ENCODE results near the gene TMEM107.

Gene TMEM107

GRCh38 chr17:8186787-8187516, 10.8 kb upstream of the TMEM107 start (continued):
- TF ChIP-seq ZNF792 (tag by site-specific recombination; IDR thresholded peaks at IDR 0.05) (peak; percentile 62; the same call in 1 of the 2 replicates), ZEB2 (tag by site-specific recombination; IDR thresholded peaks at IDR 0.05) (peak; percentile 48; the same call in 1 of the 2 replicates), ZBTB20 (tag by site-specific recombination; IDR thresholded peaks at IDR 0.05) (peak; percentile 50; the same call in 1 of the 2 replicates), PRDM2 (tag by site-specific recombination; IDR thresholded peaks at IDR 0.05; ENCODE audit: borderline replicate concordance) (no peak), ZNF174 (tag by site-specific recombination; IDR thresholded peaks at IDR 0.05) (no peak), ZNF335 (tag by site-specific recombination; conservative IDR thresholded peaks at IDR 0.05) (peak; percentile 21; the same call in 1 of the 2 replicates), EGR2 (tag by site-specific recombination; IDR thresholded peaks at IDR 0.05; ENCODE audit: low read depth) (peak; percentile 48), IKZF3 (tag by site-specific recombination; IDR thresholded peaks at IDR 0.05) (peak; percentile 100), ZBTB21 (tag by site-specific recombination; IDR thresholded peaks at IDR 0.05) (peak; percentile 73), PRDM10 (tag by site-specific recombination; IDR thresholded peaks at IDR 0.05) (0 out of 2 replicates have a peak, but pooled peaks have one; percentile 21), ZSCAN23 (tag by site-specific recombination; IDR thresholded peaks at IDR 0.05) (peak; percentile 85; the same call in 1 of the 2 replicates), YY1 (tag by site-specific recombination; IDR thresholded peaks at IDR 0.05) (no peak; the same call in 1 of the 2 replicates), ZSCAN4 (tag by site-specific recombination; IDR thresholded peaks at IDR 0.05) (no peak), KLF9 (tag by site-specific recombination; IDR thresholded peaks at IDR 0.05; ENCODE audit: low read depth) (no peak; the same call in 1 of the 2 replicates), PRDM1 (tag by site-specific recombination; IDR thresholded peaks at IDR 0.05) (peak; percentile 87), ZNF658 (tag by site-specific recombination; IDR thresholded peaks at IDR 0.05) (no peak), ZNF529 (tag by site-specific recombination; IDR thresholded peaks at IDR 0.05; ENCODE audit: insufficient replicate concordance) (peak; percentile 1), KLF10 (tag by site-specific recombination; IDR thresholded peaks at IDR 0.05) (peak; percentile 15), ZNF843 (tag by site-specific recombination; IDR thresholded peaks at IDR 0.05) (peak; percentile 56), ZNF677 (tag by site-specific recombination; IDR thresholded peaks at IDR 0.05) (peak; percentile 64; the same call in 1 of the 2 replicates), ZNF514 (tag by site-specific recombination; IDR thresholded peaks at IDR 0.05) (no peak), ZFHX2 (tag by site-specific recombination; conservative IDR thresholded peaks at IDR 0.05) (peak; percentile 76), MZF1 (tag by site-specific recombination; IDR thresholded peaks at IDR 0.05; ENCODE audit: borderline replicate concordance) (no peak), ZNF148 (tag by site-specific recombination; IDR thresholded peaks at IDR 0.05; ENCODE audit: borderline replicate concordance) (peak; percentile 83; the same call in 1 of the 2 replicates)
- TF ChIP-seq, protein P1, sequence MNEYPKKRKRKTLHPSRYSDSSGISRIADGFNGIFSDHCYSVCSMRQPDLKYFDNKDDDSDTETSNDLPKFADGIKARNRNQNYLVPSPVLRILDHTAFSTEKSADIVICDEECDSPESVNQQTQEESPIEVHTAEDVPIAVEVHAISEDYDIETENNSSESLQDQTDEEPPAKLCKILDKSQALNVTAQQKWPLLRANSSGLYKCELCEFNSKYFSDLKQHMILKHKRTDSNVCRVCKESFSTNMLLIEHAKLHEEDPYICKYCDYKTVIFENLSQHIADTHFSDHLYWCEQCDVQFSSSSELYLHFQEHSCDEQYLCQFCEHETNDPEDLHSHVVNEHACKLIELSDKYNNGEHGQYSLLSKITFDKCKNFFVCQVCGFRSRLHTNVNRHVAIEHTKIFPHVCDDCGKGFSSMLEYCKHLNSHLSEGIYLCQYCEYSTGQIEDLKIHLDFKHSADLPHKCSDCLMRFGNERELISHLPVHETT (tag by site-specific recombination; IDR thresholded peaks at IDR 0.05) = peak; percentile 32; the same call in 1 of the 2 replicates
